ENCODE measurements around the gene CAMSAP1. TPM values are rescaled to one million over a fixed set of nuclear protein-coding genes. Genes with fewer than 3 reads are reported as not detected.

The CAMSAP1 gene
- total RNA-seq, 1 experiment from 2014 or later, result 24.8 TPM

DNA sequence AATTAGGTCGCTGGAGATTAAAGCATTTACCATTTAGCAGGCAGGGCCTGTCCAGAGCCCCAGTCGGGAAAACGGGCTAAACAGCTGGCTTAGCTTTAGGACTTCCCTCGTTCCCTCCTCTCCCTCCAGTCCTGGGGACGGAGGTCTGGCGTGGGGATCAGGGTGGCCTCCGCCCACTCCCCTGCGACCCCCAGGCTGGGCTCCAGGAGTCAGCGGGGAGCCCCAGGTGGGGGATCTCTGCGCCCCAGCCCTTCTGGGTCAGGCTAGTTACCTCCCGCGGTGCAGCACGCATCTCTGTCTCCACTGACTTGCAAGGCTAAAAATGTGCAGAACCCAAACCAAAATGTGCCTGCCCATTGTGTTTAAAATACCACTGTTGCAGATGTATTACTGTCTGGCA is 16.2 kb upstream of the CAMSAP1 start:
- ChIA-PET POLR2A (no interaction called here), CTCF (interaction anchor here (0.6 kb wide), 1 partner anchor 23 kb away, joined by 3 read pairs; no protein-coding TSS in a partner anchor)
- Histone ChIP-seq H3K27ac (ENCODE audit: low read length) (no peak overlapping the region), H3K9me3 (ENCODE audit: control insufficient read depth, insufficient read depth, low read depth, low read length) (no peaks in the 10 kb centered on the region), H3K36me3 (ENCODE audit: control insufficient read depth, insufficient read depth, low read length) (no peaks in the 10 kb centered on the region), H3K4me3 (ENCODE audit: low read depth in 2 of 2, low read length in 2 of 2) (no peak overlapping the region), H3K4me1 (ENCODE audit: control insufficient read depth, insufficient read depth, low read length) (peaks cover 11% of the 10 kb centered on the region), H3K27me3 (ENCODE audit: control insufficient read depth, insufficient read depth, low read length) (no peaks in the 10 kb centered on the region)
- BruUV-seq (replicated peaks), result no TSS peak
- in situ Hi-C loops (cut with HindIII; ENCODE audit: low pct_unique_long_range_greater_than_20kb, low sequenced_read_pairs) (no loop called here), intact Hi-C loops (cut with micrococcal nuclease; ENCODE audit: unreplicated experiment) (no loop called here)
- TF ChIP-seq POLR2AphosphoS5 (IDR thresholded peaks at IDR 0.05; ENCODE audit: low read depth, low read length) (no peak), TCF7L2 (IDR thresholded peaks at IDR 0.05; ENCODE audit: low read depth, low read length) (no peak), SIN3A (IDR thresholded peaks at IDR 0.05; ENCODE audit: borderline replicate concordance, insufficient read depth, low read depth, low read length) (no peak)
- TF ChIP-seq, protein P1, sequence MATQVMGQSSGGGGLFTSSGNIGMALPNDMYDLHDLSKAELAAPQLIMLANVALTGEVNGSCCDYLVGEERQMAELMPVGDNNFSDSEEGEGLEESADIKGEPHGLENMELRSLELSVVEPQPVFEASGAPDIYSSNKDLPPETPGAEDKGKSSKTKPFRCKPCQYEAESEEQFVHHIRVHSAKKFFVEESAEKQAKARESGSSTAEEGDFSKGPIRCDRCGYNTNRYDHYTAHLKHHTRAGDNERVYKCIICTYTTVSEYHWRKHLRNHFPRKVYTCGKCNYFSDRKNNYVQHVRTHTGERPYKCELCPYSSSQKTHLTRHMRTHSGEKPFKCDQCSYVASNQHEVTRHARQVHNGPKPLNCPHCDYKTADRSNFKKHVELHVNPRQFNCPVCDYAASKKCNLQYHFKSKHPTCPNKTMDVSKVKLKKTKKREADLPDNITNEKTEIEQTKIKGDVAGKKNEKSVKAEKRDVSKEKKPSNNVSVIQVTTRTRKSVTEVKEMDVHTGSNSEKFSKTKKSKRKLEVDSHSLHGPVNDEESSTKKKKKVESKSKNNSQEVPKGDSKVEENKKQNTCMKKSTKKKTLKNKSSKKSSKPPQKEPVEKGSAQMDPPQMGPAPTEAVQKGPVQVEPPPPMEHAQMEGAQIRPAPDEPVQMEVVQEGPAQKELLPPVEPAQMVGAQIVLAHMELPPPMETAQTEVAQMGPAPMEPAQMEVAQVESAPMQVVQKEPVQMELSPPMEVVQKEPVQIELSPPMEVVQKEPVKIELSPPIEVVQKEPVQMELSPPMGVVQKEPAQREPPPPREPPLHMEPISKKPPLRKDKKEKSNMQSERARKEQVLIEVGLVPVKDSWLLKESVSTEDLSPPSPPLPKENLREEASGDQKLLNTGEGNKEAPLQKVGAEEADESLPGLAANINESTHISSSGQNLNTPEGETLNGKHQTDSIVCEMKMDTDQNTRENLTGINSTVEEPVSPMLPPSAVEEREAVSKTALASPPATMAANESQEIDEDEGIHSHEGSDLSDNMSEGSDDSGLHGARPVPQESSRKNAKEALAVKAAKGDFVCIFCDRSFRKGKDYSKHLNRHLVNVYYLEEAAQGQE (IDR thresholded peaks at IDR 0.05; ENCODE audit: insufficient read depth in 1 of 2, low read depth in 2 of 2, low read length in 1 of 2), result no peak
- TF ChIP-seq, protein P2, sequence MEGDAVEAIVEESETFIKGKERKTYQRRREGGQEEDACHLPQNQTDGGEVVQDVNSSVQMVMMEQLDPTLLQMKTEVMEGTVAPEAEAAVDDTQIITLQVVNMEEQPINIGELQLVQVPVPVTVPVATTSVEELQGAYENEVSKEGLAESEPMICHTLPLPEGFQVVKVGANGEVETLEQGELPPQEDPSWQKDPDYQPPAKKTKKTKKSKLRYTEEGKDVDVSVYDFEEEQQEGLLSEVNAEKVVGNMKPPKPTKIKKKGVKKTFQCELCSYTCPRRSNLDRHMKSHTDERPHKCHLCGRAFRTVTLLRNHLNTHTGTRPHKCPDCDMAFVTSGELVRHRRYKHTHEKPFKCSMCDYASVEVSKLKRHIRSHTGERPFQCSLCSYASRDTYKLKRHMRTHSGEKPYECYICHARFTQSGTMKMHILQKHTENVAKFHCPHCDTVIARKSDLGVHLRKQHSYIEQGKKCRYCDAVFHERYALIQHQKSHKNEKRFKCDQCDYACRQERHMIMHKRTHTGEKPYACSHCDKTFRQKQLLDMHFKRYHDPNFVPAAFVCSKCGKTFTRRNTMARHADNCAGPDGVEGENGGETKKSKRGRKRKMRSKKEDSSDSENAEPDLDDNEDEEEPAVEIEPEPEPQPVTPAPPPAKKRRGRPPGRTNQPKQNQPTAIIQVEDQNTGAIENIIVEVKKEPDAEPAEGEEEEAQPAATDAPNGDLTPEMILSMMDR (IDR thresholded peaks at IDR 0.05), result no peak
- ATAC-seq, result no peak
- no peak for DNase-seq (ENCODE audit: low read depth, low spot score)

DNA sequence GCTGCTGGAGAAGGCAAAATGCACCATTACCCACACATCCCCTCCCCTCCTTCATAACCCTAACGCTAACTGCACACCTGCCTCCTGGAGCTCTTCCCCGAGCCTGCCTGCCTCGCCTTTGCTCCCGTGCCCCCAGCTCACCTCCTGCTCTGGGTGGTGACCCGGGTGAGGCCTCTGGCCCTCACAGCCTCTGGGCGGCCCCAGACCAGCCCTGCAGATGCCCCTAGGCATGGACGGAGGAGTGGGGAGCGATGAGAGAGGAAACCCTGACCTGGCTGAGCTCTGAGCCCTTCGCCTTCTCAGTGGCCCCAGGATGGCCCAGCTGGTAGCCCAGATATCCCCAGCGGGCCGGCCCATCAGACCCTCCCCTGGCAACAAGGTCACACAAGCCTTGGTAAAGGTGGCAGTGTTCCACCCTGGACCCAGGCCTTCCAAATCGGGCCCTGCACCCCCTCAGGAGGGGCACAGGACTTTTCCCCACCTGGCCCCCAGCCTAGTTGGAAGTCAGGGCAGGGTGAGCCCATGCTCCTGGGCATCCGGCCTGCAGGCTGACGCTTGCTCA is 14.5 kb upstream of the CAMSAP1 start:
- Histone ChIP-seq H3K36me3 (ENCODE audit: control insufficient read depth, insufficient read depth, low read length) (no peaks in the 10 kb centered on the region), H3K27me3 (ENCODE audit: control insufficient read depth, insufficient read depth, low read length) (no peaks in the 10 kb centered on the region), H3K4me3 (ENCODE audit: low read depth in 2 of 2, low read length in 2 of 2) (no peak overlapping the region), H3K4me1 (ENCODE audit: control insufficient read depth, insufficient read depth, low read length) (peaks cover 4% of the 10 kb centered on the region), H3K9me3 (ENCODE audit: control insufficient read depth, insufficient read depth, low read depth, low read length) (peaks cover 3% of the 10 kb centered on the region; the same call in 1 of the 2 replicates), H3K27ac (ENCODE audit: low read length) (no peak overlapping the region)
- ChIA-PET CTCF (no interaction called here), POLR2A (interaction anchor here (0.6 kb wide), 1 partner anchor 93 kb away, joined by 4 read pairs; no protein-coding TSS in a partner anchor)
- no TSS peak for BruUV-seq (replicated peaks)
- no peak for DNase-seq (ENCODE audit: low read depth, low spot score)
- no peak for ATAC-seq
- in situ Hi-C loops (cut with HindIII; ENCODE audit: low pct_unique_long_range_greater_than_20kb, low sequenced_read_pairs), result no loop called here
- intact Hi-C loops (cut with micrococcal nuclease; ENCODE audit: unreplicated experiment), result no loop called here
- TF ChIP-seq, protein P1 (IDR thresholded peaks at IDR 0.05; ENCODE audit: insufficient read depth in 1 of 2, low read depth in 2 of 2, low read length in 1 of 2), result no peak
- TF ChIP-seq, protein P2 (IDR thresholded peaks at IDR 0.05), result no peak
- TF ChIP-seq SIN3A (IDR thresholded peaks at IDR 0.05; ENCODE audit: borderline replicate concordance, insufficient read depth, low read depth, low read length) (no peak), TCF7L2 (IDR thresholded peaks at IDR 0.05; ENCODE audit: low read depth, low read length) (no peak), POLR2AphosphoS5 (IDR thresholded peaks at IDR 0.05; ENCODE audit: low read depth, low read length) (no peak)
